ENCODE results near the gene SH2D3C. TPM values are rescaled to one million over a fixed set of nuclear protein-coding genes. Genes with fewer than 3 reads are reported as not detected.

SH2D3C gene
- total and polyA plus RNA-seq, 2 donors from 2014 or later = 13.7 to 27.7 TPM

- FAIRE-seq (no peak), DNase-seq (peak in 1 of 5 donors; percentile 33)
- Histone ChIP-seq H3K4me3 (ENCODE audit: low read length in 3 of 3) (no peak overlapping the region), H3K36me3 (ENCODE audit: control insufficient read depth in 2 of 3, insufficient read depth in 3 of 3, low read length in 3 of 3) (peaks cover 2 to 33% (median 14%) of the 10 kb centered on the region in 3 donors), H3K27me3 (ENCODE audit: control insufficient read depth, insufficient read depth, low read length) (no peaks in the 10 kb centered on the region), H3K9ac (ENCODE audit: low read length in 3 of 3) (no peak overlapping the region), H3K9me3 (ENCODE audit: control insufficient read depth in 2 of 3, insufficient read depth in 1 of 3, low read length in 3 of 3) (no peaks in the 10 kb centered on the region), H3K4me1 (ENCODE audit: control insufficient read depth in 2 of 3, insufficient read depth in 2 of 3, low read depth in 1 of 3, low read length in 3 of 3) (peaks cover 0 to 6% (median 0%) of the 10 kb centered on the region in 3 donors), H3K27ac (ENCODE audit: low read depth in 2 of 2, low read length in 2 of 2) (no peak overlapping the region)
- intact Hi-C loops (cut with DNase I) = no loop called here
- TF ChIP-seq, protein P1, sequence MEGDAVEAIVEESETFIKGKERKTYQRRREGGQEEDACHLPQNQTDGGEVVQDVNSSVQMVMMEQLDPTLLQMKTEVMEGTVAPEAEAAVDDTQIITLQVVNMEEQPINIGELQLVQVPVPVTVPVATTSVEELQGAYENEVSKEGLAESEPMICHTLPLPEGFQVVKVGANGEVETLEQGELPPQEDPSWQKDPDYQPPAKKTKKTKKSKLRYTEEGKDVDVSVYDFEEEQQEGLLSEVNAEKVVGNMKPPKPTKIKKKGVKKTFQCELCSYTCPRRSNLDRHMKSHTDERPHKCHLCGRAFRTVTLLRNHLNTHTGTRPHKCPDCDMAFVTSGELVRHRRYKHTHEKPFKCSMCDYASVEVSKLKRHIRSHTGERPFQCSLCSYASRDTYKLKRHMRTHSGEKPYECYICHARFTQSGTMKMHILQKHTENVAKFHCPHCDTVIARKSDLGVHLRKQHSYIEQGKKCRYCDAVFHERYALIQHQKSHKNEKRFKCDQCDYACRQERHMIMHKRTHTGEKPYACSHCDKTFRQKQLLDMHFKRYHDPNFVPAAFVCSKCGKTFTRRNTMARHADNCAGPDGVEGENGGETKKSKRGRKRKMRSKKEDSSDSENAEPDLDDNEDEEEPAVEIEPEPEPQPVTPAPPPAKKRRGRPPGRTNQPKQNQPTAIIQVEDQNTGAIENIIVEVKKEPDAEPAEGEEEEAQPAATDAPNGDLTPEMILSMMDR (IDR thresholded peaks at IDR 0.05; ENCODE audit: borderline replicate concordance, extremely low read depth, insufficient read depth) = no peak
These were observed 32.1 kb upstream of the SH2D3C start for GRCh38 chr9:127810378-127811187.

GRCh38 chr9:127809540-127810377 is 31.3 kb upstream of the SH2D3C start:
- H3K36me3 ChIP-seq (ENCODE audit: control insufficient read depth in 2 of 3, insufficient read depth in 3 of 3, low read length in 3 of 3) = peaks cover 2 to 31% (median 14%) of the 10 kb centered on the region in 3 donors
- no peak overlapping the region for H3K9ac ChIP-seq (ENCODE audit: low read length in 3 of 3)
- FAIRE-seq = no peak
- H3K9me3 ChIP-seq (ENCODE audit: control insufficient read depth in 2 of 3, insufficient read depth in 1 of 3, low read length in 3 of 3) = no peaks in the 10 kb centered on the region
- no peak overlapping the region for H3K4me3 ChIP-seq (ENCODE audit: low read length in 3 of 3)
- intact Hi-C loops (cut with DNase I) = no loop called here
- no peaks in the 10 kb centered on the region for H3K27me3 ChIP-seq (ENCODE audit: control insufficient read depth, insufficient read depth, low read length)
- TF ChIP-seq, protein P1 (IDR thresholded peaks at IDR 0.05; ENCODE audit: borderline replicate concordance, extremely low read depth, insufficient read depth) = no peak
- peaks cover 0 to 6% (median 0%) of the 10 kb centered on the region in 3 donors for H3K4me1 ChIP-seq (ENCODE audit: control insufficient read depth in 2 of 3, insufficient read depth in 2 of 3, low read depth in 1 of 3, low read length in 3 of 3)
- DNase-seq = peak in 3 of 5 donors; percentile 60 to 84 (median 63)
- H3K27ac ChIP-seq (ENCODE audit: low read depth in 2 of 2, low read length in 2 of 2) = no peak overlapping the region

- peak in 1 of 5 donors; percentile 49 for DNase-seq
- Histone ChIP-seq H3K27me3 (ENCODE audit: control insufficient read depth, insufficient read depth, low read length) (no peaks in the 10 kb centered on the region), H3K9ac (ENCODE audit: low read length in 3 of 3) (no peak overlapping the region), H3K9me3 (ENCODE audit: control insufficient read depth in 2 of 3, insufficient read depth in 1 of 3, low read length in 3 of 3) (no peaks in the 10 kb centered on the region), H3K27ac (ENCODE audit: low read depth in 2 of 2, low read length in 2 of 2) (no peak overlapping the region), H3K36me3 (ENCODE audit: control insufficient read depth in 2 of 3, insufficient read depth in 3 of 3, low read length in 3 of 3) (peaks cover 2 to 30% (median 10%) of the 10 kb centered on the region in 3 donors), H3K4me1 (ENCODE audit: control insufficient read depth in 2 of 3, insufficient read depth in 2 of 3, low read depth in 1 of 3, low read length in 3 of 3) (peaks cover 0 to 11% (median 6%) of the 10 kb centered on the region in 3 donors), H3K4me3 (ENCODE audit: low read length in 3 of 3) (no peak overlapping the region)
- TF ChIP-seq, protein P1 (IDR thresholded peaks at IDR 0.05; ENCODE audit: borderline replicate concordance, extremely low read depth, insufficient read depth) = no peak
- no peak for FAIRE-seq
- intact Hi-C loops (cut with DNase I) = no loop called here
These were observed 30.6 kb upstream of the SH2D3C start for GRCh38 chr9:127809002-127809539.
